Stimulated activated CD4-positive, alpha-beta T cell treated with anti-CD3 and anti-CD28 coated beads, Interleukin-15, amount 100 ng/mL, for 24 hours (primary cell): Measurements from ENCODE around the gene AHI1.

Experiments used
- DNase-seq: peaks from one replicate; pipeline ENCODE4 v3.0.0-alpha.2; 2020

AHI1 gene

GRCh38 chr6:135285165-135285564 is 212.4 kb downstream of the AHI1 start:
- no peak for DNase-seq

- DNase-seq = no peak
These were observed 213.6 kb downstream of the AHI1 start for GRCh38 chr6:135283926-135284325.

GRCh38 chr6:135282395-135282794 is 215.1 kb downstream of the AHI1 start:
- DNase-seq = no peak

GRCh38 chr6:135281964-135282363 is 215.6 kb downstream of the AHI1 start:
- no peak for DNase-seq

GRCh38 chr6:135281227-135281626 is 216.3 kb downstream of the AHI1 start:
- DNase-seq = no peak

- no peak for DNase-seq
These were observed 217.0 kb downstream of the AHI1 start for GRCh38 chr6:135280375-135281136.

- DNase-seq = no peak
These were observed 220.1 kb downstream of the AHI1 start for GRCh38 chr6:135277422-135277821.

- no peak for DNase-seq
These were observed 222.8 kb downstream of the AHI1 start for GRCh38 chr6:135274561-135275293.

- DNase-seq = no peak
These were observed 225.9 kb downstream of the AHI1 start for GRCh38 chr6:135271626-135272025.

GRCh38 chr6:135270676-135271536 is 226.6 kb downstream of the AHI1 start:
- DNase-seq = no peak

- no peak for DNase-seq
These were observed 228.1 kb downstream of the AHI1 start for GRCh38 chr6:135269481-135269891.

- no peak for DNase-seq
These were observed 228.8 kb downstream of the AHI1 start for GRCh38 chr6:135268740-135269139.

- no peak for DNase-seq
These were observed 229.3 kb downstream of the AHI1 start for GRCh38 chr6:135268263-135268662.

- DNase-seq = no peak
These were observed 230.5 kb downstream of the AHI1 start for GRCh38 chr6:135267085-135267484.

GRCh38 chr6:135266675-135267074 is 230.9 kb downstream of the AHI1 start:
- DNase-seq = no peak

- DNase-seq = no peak
These were observed 232.3 kb downstream of the AHI1 start for GRCh38 chr6:135265278-135265677.

GRCh38 chr6:135261872-135262725 is 235.4 kb downstream of the AHI1 start:
- DNase-seq = no peak

- DNase-seq = no peak
These were observed 236.9 kb downstream of the AHI1 start for GRCh38 chr6:135260612-135261011.

GRCh38 chr6:135258970-135259369 is 238.6 kb downstream of the AHI1 start:
- DNase-seq = no peak

GRCh38 chr6:135257631-135258405 is 239.7 kb downstream of the AHI1 start:
- no peak for DNase-seq

- DNase-seq = no peak
These were observed 240.7 kb downstream of the AHI1 start for GRCh38 chr6:135256866-135257265.

GRCh38 chr6:135254471-135254870 is 243.1 kb downstream of the AHI1 start:
- DNase-seq = no peak
